Measurements from ENCODE around the gene ADAM8.

GRCh38 chr10:133276100-133276434 lies 601 bp downstream of the ADAM8 start:
- TF ChIP-seq CTCF (IDR thresholded peaks at IDR 0.05) (no peak), POLR2A (IDR thresholded peaks at IDR 0.05) (no peak)
